Hematopoietic multipotent progenitor cell treated with erythropoietin and hydrocortisone succinate and interleukin-3 and kit ligand, for 15 days (in vitro differentiated cells): Measurements from ENCODE around the gene SCN11A.

Source experiments
- DNase-seq: peaks from one replicate; pipeline ENCODE4 v3.0.0-alpha.2; 2015; ENCODE audit warnings: low spot score

Gene SCN11A

DNA sequence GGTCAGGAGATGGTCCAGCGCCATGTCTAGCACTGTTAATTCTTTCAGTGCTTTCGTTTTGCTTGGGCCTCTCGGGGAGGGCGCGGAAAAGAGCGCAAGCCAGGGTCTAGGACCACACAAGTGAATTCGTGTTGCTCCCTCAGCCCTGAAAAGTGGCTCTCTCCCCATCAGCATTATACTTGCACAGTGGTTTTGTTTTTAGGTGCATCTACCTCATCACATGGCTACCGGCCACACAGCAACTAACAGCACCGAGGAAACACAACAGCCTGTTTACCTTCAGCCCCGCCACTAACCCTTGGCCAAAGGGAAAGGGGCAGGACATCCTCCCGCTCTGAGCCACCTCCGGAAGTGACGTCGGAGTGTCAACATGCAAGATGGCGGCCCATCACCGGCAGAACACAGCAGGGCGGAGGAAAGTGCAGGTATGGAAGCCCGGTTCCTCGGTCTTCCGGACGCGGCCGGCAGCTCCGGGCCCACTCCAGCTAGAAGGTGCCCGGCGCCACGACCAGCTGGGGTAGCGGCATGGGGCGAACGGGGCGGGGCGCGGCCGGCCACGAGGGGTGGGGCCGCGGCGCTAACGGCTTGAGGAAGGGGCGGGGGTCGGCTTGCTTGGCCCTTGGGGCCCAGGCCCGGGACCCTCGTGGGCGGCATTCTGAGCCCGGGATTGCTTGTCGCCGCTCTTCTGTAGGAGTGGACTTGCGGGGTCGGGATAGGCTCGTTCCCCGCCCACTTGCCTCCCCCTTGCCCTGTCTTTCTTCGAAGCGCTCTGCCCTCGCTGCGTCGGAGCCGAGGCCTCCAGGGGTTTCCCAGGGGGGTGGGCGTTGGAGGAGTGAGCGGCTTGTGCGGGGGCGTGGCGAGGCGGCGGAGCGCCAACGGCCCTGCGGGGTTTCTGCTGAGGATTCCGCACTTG, at the start of gene SCN11A, which contains the start of gene WDR48:
Gene SCN11A, minus strand, starts transcription at position 296 of the 913 bp plus-strand sequence. CDS start 101,582 bp downstream, outside the sequence.
Gene WDR48, plus strand, starts transcription at position 368 of the 913 bp plus-strand sequence. Its CDS starts 10 bp downstream, at position 378.
- peak; percentile 95 for DNase-seq

DNA sequence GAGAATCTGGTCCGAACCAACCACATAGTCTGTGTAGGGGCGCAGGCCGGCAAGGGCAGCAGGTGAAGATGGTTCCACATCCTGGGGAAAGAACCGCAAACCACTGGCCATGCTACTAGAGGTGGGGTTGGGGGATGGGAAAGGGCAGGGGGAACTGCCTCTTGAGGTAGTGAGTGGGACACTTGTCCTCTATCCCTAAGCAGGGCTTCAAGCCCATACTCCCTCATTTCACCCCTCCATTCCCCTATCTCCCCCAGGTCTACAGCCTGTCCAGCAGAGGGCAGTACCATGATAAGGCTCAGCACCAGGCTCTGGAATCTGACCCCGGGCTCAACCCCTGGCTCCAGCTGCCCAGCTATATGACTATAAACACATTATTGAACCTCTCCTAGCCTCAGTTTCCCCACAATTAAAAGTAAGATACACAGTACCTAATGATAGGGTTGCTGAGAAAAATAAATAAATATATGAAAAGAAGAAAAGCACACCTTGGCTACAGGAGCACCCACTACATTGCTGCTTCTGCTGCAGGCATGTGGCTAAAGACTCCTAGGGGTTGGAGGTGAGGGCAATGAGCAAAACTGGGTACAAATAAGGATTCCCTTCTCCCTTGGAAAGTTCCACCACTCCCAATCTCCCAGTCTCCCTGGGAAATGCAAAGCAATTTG, 49.4 kb upstream of the SCN11A start:
- DNase-seq = peak; percentile 56

DNA sequence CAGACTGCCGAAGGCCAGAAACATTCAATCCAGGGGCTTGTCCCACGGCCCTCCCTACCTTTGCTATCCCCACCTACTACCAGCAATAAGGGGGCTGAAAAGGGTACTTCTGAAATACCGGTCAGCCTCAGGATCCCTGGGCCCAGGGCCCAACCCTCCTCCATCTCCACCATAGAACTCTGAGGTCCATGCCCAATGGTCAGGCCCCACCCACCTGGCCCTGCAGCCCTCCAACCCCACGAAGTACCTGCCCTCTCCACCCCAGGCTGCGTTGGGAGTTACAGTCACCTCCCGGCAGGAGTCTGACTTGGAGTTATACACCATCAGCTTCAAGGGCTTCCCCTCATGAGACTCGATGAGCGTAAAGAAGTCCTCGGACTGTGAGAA, 48.7 kb upstream of the SCN11A start:
- no peak for DNase-seq

DNA sequence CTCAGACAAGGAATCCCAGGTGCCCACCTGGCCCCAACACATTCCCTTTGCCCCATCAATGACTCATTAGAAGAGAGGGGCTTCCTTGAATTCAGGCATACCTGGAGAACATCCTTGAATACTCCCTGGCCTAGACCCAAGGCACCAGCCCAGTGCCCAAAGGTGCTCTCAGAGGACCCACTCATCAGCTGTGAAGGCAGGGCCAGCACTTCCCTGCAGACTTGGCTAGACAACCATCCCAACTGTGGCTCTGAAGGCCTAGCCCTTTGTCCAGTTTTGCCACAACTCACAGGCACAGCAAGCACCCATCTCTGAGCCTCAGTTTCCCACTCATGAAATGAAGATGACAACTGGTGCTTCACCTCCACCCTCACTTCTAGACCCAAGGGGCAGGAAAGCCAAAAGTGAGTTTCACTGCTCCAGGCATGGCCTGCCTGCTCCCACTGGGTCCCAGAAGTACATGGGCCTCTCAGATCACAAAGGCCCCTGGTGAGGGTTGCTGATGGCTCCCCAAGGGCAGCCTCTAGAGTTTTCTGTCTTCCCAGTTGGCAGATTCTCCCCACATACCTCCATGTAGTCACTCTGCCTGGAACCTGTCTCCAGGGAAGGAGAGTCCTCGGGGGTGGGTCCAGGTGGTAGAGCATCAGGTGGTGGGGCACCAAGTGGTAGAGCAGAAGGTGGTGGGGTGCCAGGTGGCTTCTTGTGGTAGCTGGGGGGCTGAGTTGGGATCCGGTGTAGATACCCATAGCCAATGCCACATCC, 48.2 kb upstream of the SCN11A start:
- no peak for DNase-seq

DNA sequence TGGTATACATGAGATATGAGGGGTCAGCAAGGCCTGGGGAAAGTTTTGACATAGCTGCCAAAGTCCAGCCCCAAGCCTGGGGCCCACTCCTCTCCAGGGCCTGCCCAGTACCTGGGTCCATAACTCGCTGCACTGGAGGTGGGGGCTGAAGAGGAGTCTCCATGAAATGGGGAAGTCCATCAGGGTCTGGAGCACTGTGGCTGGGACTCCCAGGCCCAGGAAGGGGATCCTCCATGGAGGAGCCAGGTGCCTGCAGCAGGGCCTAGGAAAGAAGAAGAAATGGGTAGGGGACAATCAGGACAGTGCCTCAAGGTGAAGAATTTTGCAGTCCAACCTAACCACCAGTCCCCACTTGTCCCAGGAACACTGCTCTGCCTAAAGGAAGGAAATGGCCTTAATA, 47.5 kb upstream of the SCN11A start:
- no peak for DNase-seq

DNA sequence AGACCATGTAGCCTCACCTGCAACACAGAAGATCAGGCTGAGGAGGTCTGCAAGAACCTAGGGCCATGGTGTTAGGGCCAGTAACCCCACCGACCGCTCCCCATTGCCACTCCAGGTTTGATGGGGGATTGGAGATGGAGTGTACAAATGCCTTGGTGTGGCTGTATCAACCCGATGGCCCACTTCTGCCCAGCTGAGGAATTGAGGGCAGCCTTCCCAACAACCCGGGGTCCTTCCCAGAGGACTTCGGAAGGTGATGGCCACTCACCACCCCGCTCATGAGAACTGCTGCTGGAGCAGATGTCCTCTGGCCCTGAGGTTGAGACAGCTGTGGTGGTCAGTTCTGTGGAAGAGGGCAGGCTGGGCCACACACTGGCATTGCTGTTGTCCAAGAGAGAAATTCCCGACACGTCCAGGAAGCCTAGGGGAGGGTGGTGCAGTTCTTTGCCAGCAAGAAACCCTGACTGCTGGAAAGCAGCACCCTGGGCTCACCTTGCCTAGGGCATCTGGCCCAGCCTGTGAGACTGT, 46.8 kb upstream of the SCN11A start:
- DNase-seq = no peak

- no peak for DNase-seq
Measured at GRCh38 chr3:39097716-39098472, 46.1 kb upstream of the SCN11A start.

DNA sequence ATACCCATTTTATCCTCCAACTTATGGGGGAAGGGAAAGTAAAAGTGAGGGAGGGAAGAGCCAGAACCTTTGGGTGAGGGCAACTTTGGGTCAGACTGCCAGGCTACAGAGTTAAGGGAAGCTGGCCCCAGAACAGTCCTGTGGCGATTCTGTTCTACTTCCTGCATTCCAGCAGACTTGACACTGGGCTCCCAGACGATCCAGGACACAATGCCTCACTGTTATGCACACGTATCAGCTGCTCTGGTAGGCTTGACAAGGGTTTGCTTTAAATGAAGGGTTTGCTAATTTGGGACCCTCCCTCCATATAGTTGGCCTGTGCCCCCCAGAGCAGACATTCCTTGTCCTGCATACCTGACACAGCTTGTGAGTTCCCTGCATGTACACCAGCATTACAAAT, 45.0 kb upstream of the SCN11A start:
- no peak for DNase-seq

DNA sequence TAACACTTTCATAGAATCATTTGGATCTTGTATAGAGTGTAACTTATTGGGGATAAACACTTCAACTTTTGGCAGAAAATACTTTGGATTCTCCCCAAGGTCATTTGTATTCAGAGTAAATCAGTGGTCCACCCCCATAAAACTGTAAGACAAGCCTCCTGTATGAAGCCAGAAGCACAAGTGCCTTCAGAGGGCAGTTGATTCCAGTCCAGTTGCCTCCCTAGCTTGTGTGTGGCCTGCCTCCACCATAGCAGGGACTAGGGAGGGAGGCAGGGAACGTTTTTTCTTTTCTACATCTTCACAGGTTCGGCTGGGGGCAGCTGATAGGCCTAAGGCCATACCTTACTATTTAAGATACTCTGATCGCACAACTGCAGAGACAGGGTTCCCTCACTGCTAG, 44.0 kb upstream of the SCN11A start:
- no peak for DNase-seq

- DNase-seq = no peak
Measured at GRCh38 chr3:39094851-39095677, 43.3 kb upstream of the SCN11A start.

- no peak for DNase-seq
Measured at GRCh38 chr3:39090922-39091321, 39.2 kb upstream of the SCN11A start.

DNA sequence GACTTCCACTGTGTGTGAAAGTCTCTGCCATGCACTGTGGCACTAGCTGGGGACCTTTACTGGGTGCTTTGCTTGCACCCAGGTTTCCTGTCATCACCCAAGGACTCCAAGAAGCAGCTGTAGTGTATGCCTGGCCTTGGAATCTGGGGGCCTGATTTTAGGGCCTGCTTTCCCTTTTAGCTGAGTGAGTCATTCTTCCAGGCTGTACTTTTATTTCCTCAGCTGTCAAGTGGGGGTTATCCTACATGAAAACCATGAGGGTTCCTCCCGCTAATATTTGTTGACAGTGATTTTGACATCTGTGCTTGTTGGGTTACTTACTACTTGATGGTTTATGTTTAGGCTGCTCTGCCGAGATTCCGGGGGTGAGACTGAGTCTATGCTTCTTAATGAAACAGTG, 37.1 kb upstream of the SCN11A start:
- DNase-seq = no peak

- no peak for DNase-seq
Measured at GRCh38 chr3:39088456-39088855, 36.7 kb upstream of the SCN11A start.

DNA sequence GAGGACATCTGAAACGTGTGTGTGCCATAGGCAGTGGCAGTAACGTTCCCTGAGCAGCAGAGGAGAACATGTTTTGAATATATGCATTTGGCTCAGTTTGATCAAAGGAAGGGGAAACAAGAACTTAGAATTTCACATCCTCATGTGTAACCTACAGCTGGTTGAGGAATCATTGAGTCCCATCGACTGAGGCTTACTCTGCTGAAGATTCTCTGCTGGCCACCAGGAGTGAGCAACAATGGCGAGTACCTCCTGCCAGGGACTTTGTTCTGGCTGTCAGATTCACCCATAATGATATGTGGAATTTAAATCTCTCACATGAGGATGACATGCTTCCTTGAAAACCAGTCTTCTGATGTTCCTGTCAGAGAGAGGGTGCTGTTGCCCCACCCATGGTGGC, 34.4 kb upstream of the SCN11A start:
- no peak for DNase-seq

DNA sequence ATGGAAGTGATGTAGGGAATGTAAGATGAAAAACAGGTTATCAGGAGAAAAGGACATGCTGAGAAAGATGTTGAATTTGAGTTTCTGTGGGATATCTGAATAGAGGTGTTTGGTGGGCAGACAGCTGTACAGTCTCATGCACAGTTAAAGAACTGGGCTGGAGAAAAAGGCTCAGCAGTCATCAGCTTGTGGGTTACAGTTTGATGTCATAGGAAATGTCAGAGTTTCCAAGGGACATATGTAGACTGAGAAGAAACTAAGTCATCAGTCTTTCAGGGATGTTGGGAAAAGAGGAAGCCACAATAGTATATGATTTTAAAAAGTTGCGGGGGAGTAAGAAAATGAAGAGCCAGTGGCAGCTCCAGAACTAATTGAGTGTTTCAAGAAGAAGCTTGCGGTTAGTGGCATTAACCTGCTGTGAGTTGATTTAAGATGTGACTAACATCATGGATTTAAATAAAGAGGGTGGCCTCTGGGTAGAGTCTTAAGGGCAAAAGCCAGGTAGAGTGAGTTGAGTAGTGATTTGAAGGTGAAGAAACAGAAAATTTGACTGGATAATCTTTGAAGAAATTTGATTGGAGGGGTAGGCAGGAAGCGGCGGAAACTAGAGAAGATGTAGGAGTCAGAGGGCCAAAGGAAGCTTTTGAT, 31.0 kb upstream of the SCN11A start:
- DNase-seq = no peak

DNA sequence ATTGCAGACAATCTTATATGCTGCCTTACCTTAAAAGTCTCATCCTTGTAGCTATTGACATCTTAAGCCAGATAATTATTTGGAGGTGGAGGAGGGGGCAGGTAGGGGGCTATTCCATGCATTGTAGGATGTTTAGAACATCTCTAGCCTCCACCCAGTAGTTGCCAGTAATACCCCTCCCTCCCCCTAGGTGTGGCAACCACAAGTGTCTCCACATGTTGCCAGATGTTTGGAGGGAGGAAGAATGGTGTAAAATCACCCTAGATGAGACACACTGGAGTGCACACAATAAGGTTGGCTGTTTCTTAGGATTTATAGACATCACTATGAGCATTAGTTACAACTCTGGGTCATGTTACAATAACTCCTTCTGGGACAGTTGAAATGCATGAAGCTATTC, 28.3 kb upstream of the SCN11A start:
- DNase-seq = no peak

DNA sequence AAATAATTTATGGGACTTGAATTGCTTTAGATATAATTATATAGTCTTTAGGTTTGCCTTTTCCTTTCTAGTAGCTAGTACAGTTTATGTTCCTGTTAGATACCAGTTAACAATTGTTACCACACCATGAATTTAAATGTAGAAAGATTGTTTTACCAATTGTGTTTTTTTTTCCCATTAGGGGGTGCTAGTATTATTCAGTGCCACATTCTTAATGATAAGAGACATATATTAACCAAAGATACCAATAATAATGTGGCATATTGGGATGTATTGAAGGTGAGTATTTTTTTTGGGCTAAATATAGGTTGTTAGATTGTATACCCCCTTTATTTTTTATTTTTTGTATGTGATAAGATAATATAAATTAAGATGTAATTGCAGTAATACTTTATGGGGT, 27.8 kb upstream of the SCN11A start:
- no peak for DNase-seq

GRCh38 chr3:39075910-39076309, 24.2 kb upstream of the SCN11A start:
- DNase-seq = no peak

- DNase-seq = no peak
Measured at GRCh38 chr3:39068556-39068955, 16.8 kb upstream of the SCN11A start.

GRCh38 chr3:39067286-39067685, 15.5 kb upstream of the SCN11A start:
- DNase-seq = no peak
